Uterus (tissue), 4 donors: ENCODE measurements around the gene NOS1. TPM values are rescaled to one million over a fixed set of nuclear protein-coding genes. Genes with fewer than 3 reads are reported as not detected.

ENCODE experiments used
- DNase-seq, 2 donors: peaks; one replicate each; pipeline ENCODE4 v3.0.0-alpha.2; 2019 to 2020
- H3K27ac ChIP-seq, 2 donors: fragments of 200-600 bp; sonication (generic); 1 replicate in 1 of 2; 2 replicates in 1 of 2; pipeline ENCODE4 v1.5.1; 2016 to 2018
- H3K27me3 ChIP-seq, 2 donors: fragments of 200-600 bp; sonication (generic); one replicate each; pipeline ENCODE4 v1.5.1; 2018 to 2019; ENCODE audit warnings: control low read depth in 1 of 2
- H3K36me3 ChIP-seq, 2 donors: fragments of 200-600 bp; sonication (generic); one replicate each; pipeline ENCODE4 v1.5.1; 2019; ENCODE audit warnings: control low read depth in 1 of 2
- H3K4me1 ChIP-seq, 2 donors: fragments of 200-600 bp; sonication (generic); one replicate each; pipeline ENCODE4 v1.5.1; 2018 to 2019; ENCODE audit warnings: control low read depth in 1 of 2
- H3K4me3 ChIP-seq, 2 donors: fragments of 200-600 bp; sonication (generic); 1 replicate in 1 of 2; 2 replicates in 1 of 2; pipeline ENCODE4 v1.5.1; 2018 to 2019; ENCODE audit warnings: mild to moderate bottlenecking in 1 of 2
- H3K9me3 ChIP-seq, 2 donors: fragments of 200-600 bp; sonication (generic); one replicate each; pipeline ENCODE4 v1.5.1; 2019; ENCODE audit warnings: control low read depth in 1 of 2
- POLR2A ChIP-seq, 2 donors: fragments of 450-650 bp; IDR thresholded peaks; one replicate each; pipeline ENCODE4 v1.6.1; 2016; ENCODE audit warnings: antibody characterized with exemption in 2 of 2, mild to moderate bottlenecking in 1 of 2, moderate library complexity in 1 of 2
- intact Hi-C: fragments of 100-400 bp; cut with DNase I; formaldehyde crosslinking; loops from one replicate; pipeline ENCODE4 v1.15.1; 2023; ENCODE audit warnings: low total_unique reads
- total RNA-seq, 4 donors: library from RNA; depleted of rRNA in 3 of 4; stranded (reverse); fragments of >200 nt in 3 of 4; gene quantifications; one replicate each; pipeline versions ENCODE4 v1.1.0 to v1.2.4, GENCODE V29; 2014 to 2023
- TF ChIP-seq, protein P1 (sequence below), 4 experiments: fragments of 200-600 bp in 2 of 4; fragments of 450-650 bp in 2 of 4; sonication (generic) in 2 of 4; IDR thresholded peaks; one replicate each; pipeline ENCODE4 v1.5.1; 2016 to 2019; ENCODE audit warnings: antibody characterized with exemption in 4 of 4, mild to moderate bottlenecking in 2 of 4, moderate library complexity in 1 of 4
- donor health status: DM: yes; HTN: yes; CAD: no.

NOS1 gene
- total RNA-seq, 4 donors from 2014 or later = 0.59 to 2.2 (median 1.1) TPM; not detected in 1

- intact Hi-C loops = no loop called here
These were observed 27.4 kb downstream of the NOS1 start for GRCh38 chr12:117334051-117334450.

GRCh38 chr12:117333331-117333881 lies 28.0 kb downstream of the NOS1 start:
- intact Hi-C loops = no loop called here
- TF ChIP-seq POLR2A (IDR thresholded peaks at IDR 0.05) = no peak
- TF ChIP-seq, protein P1, sequence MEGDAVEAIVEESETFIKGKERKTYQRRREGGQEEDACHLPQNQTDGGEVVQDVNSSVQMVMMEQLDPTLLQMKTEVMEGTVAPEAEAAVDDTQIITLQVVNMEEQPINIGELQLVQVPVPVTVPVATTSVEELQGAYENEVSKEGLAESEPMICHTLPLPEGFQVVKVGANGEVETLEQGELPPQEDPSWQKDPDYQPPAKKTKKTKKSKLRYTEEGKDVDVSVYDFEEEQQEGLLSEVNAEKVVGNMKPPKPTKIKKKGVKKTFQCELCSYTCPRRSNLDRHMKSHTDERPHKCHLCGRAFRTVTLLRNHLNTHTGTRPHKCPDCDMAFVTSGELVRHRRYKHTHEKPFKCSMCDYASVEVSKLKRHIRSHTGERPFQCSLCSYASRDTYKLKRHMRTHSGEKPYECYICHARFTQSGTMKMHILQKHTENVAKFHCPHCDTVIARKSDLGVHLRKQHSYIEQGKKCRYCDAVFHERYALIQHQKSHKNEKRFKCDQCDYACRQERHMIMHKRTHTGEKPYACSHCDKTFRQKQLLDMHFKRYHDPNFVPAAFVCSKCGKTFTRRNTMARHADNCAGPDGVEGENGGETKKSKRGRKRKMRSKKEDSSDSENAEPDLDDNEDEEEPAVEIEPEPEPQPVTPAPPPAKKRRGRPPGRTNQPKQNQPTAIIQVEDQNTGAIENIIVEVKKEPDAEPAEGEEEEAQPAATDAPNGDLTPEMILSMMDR (IDR thresholded peaks at IDR 0.05) = no peak
- H3K27me3 ChIP-seq = peaks cover 0 to 4% of the 10 kb centered on the region in 2 donors

More at GRCh38 chr12:117334051-117334450, 27.4 kb downstream of the NOS1 start:
- no peaks in the 10 kb centered on the region for H3K9me3 ChIP-seq
- H3K4me3 ChIP-seq = no peak overlapping the region
- no peaks in the 10 kb centered on the region for H3K36me3 ChIP-seq
- H3K27me3 ChIP-seq = peaks cover 0 to 4% of the 10 kb centered on the region in 2 donors
- no peak for DNase-seq
- H3K4me1 ChIP-seq = no peaks in the 10 kb centered on the region
- no peak overlapping the region for H3K27ac ChIP-seq
- TF ChIP-seq, protein P1 (IDR thresholded peaks at IDR 0.05) = no peak

GRCh38 chr12:117331691-117332090 lies 29.7 kb downstream of the NOS1 start:
- Histone ChIP-seq H3K4me3 (no peak overlapping the region), H3K4me1 (no peaks in the 10 kb centered on the region), H3K36me3 (no peaks in the 10 kb centered on the region), H3K27me3 (peaks cover 0 to 4% of the 10 kb centered on the region in 2 donors), H3K9me3 (no peaks in the 10 kb centered on the region), H3K27ac (no peak overlapping the region)
- intact Hi-C loops = no loop called here
- no peak for DNase-seq
- TF ChIP-seq, protein P1 (IDR thresholded peaks at IDR 0.05) = no peak
- no peak for TF ChIP-seq POLR2A (IDR thresholded peaks at IDR 0.05)

More at GRCh38 chr12:117333331-117333881, 28.0 kb downstream of the NOS1 start:
- Histone ChIP-seq H3K9me3 (no peaks in the 10 kb centered on the region), H3K27ac (no peak overlapping the region), H3K36me3 (no peaks in the 10 kb centered on the region), H3K4me1 (no peaks in the 10 kb centered on the region), H3K4me3 (no peak overlapping the region)
- no peak for DNase-seq

DNA sequence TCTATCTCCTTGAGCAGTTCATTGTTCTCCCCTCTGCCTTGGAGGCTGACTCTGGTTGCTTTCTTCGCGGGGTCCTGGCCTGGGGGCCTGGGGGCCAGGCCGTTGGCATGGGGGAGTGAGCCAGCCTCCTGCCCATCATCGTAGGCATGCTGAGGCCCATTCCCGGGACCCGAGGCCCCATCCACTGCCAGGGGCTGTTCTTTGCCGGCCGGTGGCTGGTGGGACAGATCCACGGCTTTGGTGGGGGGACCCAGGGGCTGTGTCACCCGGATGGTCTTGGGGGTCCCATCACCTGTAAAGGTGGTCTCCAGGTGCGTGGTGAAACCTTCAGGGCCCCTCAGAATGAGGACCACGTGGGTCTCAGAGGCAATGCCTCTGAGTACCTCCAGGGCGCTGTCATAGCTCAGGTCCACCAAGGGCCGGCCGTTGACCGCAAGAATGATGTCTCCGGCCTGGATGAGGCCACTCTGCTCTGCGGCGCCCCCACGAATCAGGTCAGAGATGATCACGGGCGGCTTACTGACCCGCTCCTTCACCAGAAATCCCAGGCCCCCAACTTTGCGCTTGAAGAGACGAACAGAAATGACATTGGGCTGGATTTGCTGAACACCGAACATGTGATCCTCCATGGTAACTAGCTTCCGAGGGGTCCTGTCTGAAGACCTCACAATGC lies 30.8 kb downstream of the NOS1 start:
- no peak overlapping the region for H3K4me3 ChIP-seq
- intact Hi-C loops = no loop called here
- no peaks in the 10 kb centered on the region for H3K36me3 ChIP-seq
- H3K9me3 ChIP-seq = no peaks in the 10 kb centered on the region
- no peak for DNase-seq
- H3K27me3 ChIP-seq = peaks cover 0 to 4% of the 10 kb centered on the region in 2 donors
- TF ChIP-seq, protein P1 (IDR thresholded peaks at IDR 0.05) = no peak
- no peaks in the 10 kb centered on the region for H3K4me1 ChIP-seq
- no peak overlapping the region for H3K27ac ChIP-seq

DNA sequence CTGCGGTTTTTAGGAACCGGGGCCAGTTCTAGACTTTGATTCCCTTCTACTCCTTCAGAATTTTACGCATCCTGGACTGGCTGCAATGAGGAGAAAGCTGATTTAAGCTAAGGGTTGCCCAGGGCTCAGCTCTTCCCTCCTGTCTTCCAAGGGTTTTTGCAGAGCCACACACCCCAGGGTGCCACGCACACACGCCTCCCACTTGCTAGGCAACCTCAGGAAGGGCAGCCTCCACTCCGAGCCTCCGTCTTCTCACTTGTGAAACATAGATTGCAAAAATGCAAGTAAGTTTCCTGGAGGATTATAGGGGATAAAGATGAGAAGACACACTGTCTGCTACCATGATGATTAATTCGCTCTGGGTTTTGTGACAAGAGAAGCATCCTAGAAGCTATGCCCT lies 31.7 kb downstream of the NOS1 start:
- no peak for DNase-seq
- H3K4me1 ChIP-seq = no peaks in the 10 kb centered on the region
- peaks cover 0 to 4% of the 10 kb centered on the region in 2 donors for H3K27me3 ChIP-seq
- intact Hi-C loops = no loop called here
- H3K36me3 ChIP-seq = no peaks in the 10 kb centered on the region
- no peak for TF ChIP-seq POLR2A (IDR thresholded peaks at IDR 0.05)
- TF ChIP-seq, protein P1 (IDR thresholded peaks at IDR 0.05) = no peak
- no peak overlapping the region for H3K27ac ChIP-seq
- no peaks in the 10 kb centered on the region for H3K9me3 ChIP-seq
- H3K4me3 ChIP-seq = no peak overlapping the region
